Measurements from ENCODE around the gene ZNHIT6. TPM values are rescaled to one million over a fixed set of nuclear protein-coding genes. Genes with fewer than 3 reads are reported as not detected.
A peak's percentile ranks its signal among the peaks of the same experiment; 100 is the strongest.

ZNHIT6 gene
- total and polyA plus RNA-seq, 2 of the 8 experiments (the other 6 are each of a cell fraction or from before 2014, with no cell fraction given) = 5.9 to 17.2 TPM

DNA sequence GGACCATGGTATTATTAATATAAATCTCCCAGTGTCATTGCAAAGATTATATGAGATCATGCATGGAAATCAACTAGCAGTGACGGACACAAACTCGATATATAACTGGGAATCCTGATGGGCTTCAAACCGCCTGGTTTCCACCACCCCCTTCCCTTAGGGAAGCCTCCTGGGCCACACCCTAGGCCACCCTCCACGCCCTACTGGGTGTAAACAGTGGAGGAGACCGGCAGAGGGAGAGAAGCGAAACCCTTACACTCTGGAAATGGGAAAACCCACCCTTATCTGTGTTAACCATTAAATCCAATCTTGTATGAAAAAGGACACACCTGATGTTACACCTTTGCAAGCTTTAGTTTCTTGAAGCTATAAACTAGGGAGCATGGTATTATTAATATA lies 595 bp upstream of the ZNHIT6 start:
- H3K79me2 ChIP-seq (ENCODE audit: control insufficient read depth in 1 of 2, insufficient read depth in 2 of 2, low read length in 2 of 2) = peaks cover 0 to 38% of the 10 kb centered on the region in 2 experiments; a peak in 3 of 4 replicates
- H3K4me3 ChIP-seq (ENCODE audit: extremely low read depth in 1 of 4, insufficient read depth in 2 of 4, low read depth in 3 of 4, low read length in 4 of 4) = peak overlapping the region in 2 of 4 experiments; percentile 88 to 99; a peak in 5 of 8 replicates
- H4K5ac ChIP-seq (ENCODE audit: insufficient read length, low read depth, low read length) = no peak overlapping the region
- peaks cover 11% of the 10 kb centered on the region for H3K23me2 ChIP-seq (ENCODE audit: low read depth, low read length)
- peaks cover 5 to 6% of the 10 kb centered on the region in 2 experiments; a peak in 3 of 4 replicates for H3K9me3 ChIP-seq (ENCODE audit: insufficient read depth in 2 of 2, low read depth in 1 of 2, low read length in 1 of 2)
- POLR2A ChIA-PET (ENCODE audit: partially characterized antibody) = interaction anchor here (0.9 to 1.7 kb wide), 6 partner anchors 9 to 130 kb away, joined by 3 to 8 read pairs (median 4); partner anchors contain the start of gene CCN1
- peaks cover 0 to 4% (median 0%) of the 10 kb centered on the region in 4 experiments; a peak in 2 of 7 replicates for H3K4me1 ChIP-seq (replicated peaks in 1 of 4; ENCODE audit: control insufficient read depth in 3 of 4, insufficient read depth in 4 of 4, low read length in 3 of 4)
- no peak overlapping the region for H4K91ac ChIP-seq (replicated peaks; ENCODE audit: insufficient read length, low read length)
- DNase-seq (ENCODE audit: low read depth in 1 of 2, low spot score in 2 of 2) = no peak
- H2AFZ ChIP-seq (ENCODE audit: low read length) = peak overlapping the region; percentile 97; the same call in 1 of the 2 replicates
- H3K4me2 ChIP-seq (ENCODE audit: insufficient read depth in 1 of 2, low read depth in 2 of 2, low read length in 2 of 2) = peak overlapping the region; percentile 70 to 98; a peak in 3 of 4 replicates
- no peak overlapping the region for H3K14ac ChIP-seq (ENCODE audit: insufficient read length)
- WGBS, 2 experiments (ENCODE audit: extremely low coverage in 1 of 2, insufficient coverage in 1 of 2, insufficient read length in 1 of 2, insufficient replicate concordance in 2 of 2, low coverage in 1 of 2, low lambda C conversion rate in 2 of 2, missing lambda C conversion rate in 1 of 2) = 82% methylated on average over 6 of the region's 6 CpGs; no CpG with 5 or more reads in 1 of the 2 experiments
- H3K18ac ChIP-seq (ENCODE audit: extremely low read depth, low read length) = no peak overlapping the region
- no peak overlapping the region for H2BK5ac ChIP-seq (ENCODE audit: low read depth, low read length)
- H4K8ac ChIP-seq (ENCODE audit: extremely low read depth, insufficient read depth, low read length) = no peak overlapping the region; the same call in 1 of the 2 replicates
- no peaks in the 10 kb centered on the region for H4K20me1 ChIP-seq (replicated peaks in 1 of 2; ENCODE audit: control insufficient read depth in 1 of 2, insufficient read depth in 2 of 2, low read length in 2 of 2)
- H3K56ac ChIP-seq (replicated peaks; ENCODE audit: insufficient read length, low read depth, low read length) = no peak overlapping the region
- no peak overlapping the region; the same call in 1 of the 2 replicates for H3K27ac ChIP-seq (ENCODE audit: low read depth, low read length)
- H3K9ac ChIP-seq (replicated peaks in 1 of 4; ENCODE audit: extremely low read depth in 1 of 4, low read depth in 3 of 4, low read length in 3 of 4) = no peak overlapping the region
- peaks cover 0 to 23% (median 9%) of the 10 kb centered on the region in 4 experiments; a peak in 3 of 8 replicates for H3K36me3 ChIP-seq (ENCODE audit: control insufficient read depth in 2 of 4, insufficient read depth in 4 of 4, low read length in 3 of 4)
- H3K23ac ChIP-seq (ENCODE audit: insufficient read length) = no peak overlapping the region
- H3K79me1 ChIP-seq (ENCODE audit: low read depth, low read length) = peaks cover 6% of the 10 kb centered on the region
- no peak overlapping the region for H3K4ac ChIP-seq (replicated peaks; ENCODE audit: insufficient read length, low read depth, low read length)
- TF ChIP-seq CEBPB (IDR thresholded peaks at IDR 0.05; ENCODE audit: low read depth, low read length) = no peak
- no peak for TF ChIP-seq BACH1 (IDR thresholded peaks at IDR 0.05; ENCODE audit: low read length)
- H3K27me3 ChIP-seq (replicated peaks in 1 of 4; ENCODE audit: control insufficient read depth in 3 of 4, extremely low read depth in 1 of 4, insufficient read depth in 3 of 4, low read length in 3 of 4) = no peaks in the 10 kb centered on the region
- no peak overlapping the region for H2BK15ac ChIP-seq (ENCODE audit: low read length)
- FAIRE-seq = no peak
- CTCF ChIA-PET (ENCODE audit: partially characterized antibody) = interaction anchor here (0.6 to 2.2 kb wide), 9 partner anchors 16 to 309 kb away, joined by 3 to 5 read pairs (median 3); no protein-coding TSS in a partner anchor
- no peak overlapping the region for H2BK20ac ChIP-seq (ENCODE audit: low read length)
- no peak overlapping the region for H2AK5ac ChIP-seq (ENCODE audit: low read depth, low read length)
- H2BK120ac ChIP-seq (replicated peaks; ENCODE audit: low read depth, low read length) = no peak overlapping the region
- no peak overlapping the region for H2BK12ac ChIP-seq (ENCODE audit: low read depth, low read length)
